HFF-Myc (cell line): ENCODE results near the gene TUBGCP2.

Source experiments
- DNase-seq: peaks from one replicate; pipeline ENCODE4 v3.0.0-alpha.2; 2011; ENCODE audit warnings: low read depth; ENCODE audit errors: extremely low read depth
- H3K4me3 ChIP-seq: replicated peaks from 2 replicates; pipeline ENCODE4 v1.5.1; 2011; ENCODE audit warnings: low read depth, mild to moderate bottlenecking, control low read depth, low read length
- TF ChIP-seq, protein P1 (sequence below): IDR thresholded peaks from 2 replicates; pipeline ENCODE4 v1.5.1; 2012; ENCODE audit warnings: mild to moderate bottlenecking, low read depth, low read length, control low read depth; ENCODE audit errors: missing control alignments

Gene TUBGCP2

DNA sequence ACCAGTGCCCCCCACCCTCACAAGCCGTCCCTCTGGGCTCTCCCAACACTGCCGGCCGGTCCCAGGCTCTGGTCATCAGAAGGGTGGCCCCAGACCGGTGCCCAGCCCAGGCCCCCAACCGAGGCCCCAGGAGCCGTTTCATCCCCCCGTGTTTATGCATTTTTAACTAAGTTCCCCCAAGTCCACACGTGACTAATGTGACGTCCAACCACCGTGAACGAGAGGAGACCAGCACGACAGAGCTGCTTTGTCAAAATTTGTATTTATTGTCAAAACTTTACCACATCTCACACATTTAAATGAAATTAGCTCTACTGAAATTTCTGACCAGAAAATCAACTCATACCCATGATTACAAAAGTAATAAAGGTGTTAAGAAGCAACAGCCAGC, 62.4 kb downstream of the TUBGCP2 start:
- DNase-seq = no peak
- no peak overlapping the region for H3K4me3 ChIP-seq
- TF ChIP-seq, protein P1, sequence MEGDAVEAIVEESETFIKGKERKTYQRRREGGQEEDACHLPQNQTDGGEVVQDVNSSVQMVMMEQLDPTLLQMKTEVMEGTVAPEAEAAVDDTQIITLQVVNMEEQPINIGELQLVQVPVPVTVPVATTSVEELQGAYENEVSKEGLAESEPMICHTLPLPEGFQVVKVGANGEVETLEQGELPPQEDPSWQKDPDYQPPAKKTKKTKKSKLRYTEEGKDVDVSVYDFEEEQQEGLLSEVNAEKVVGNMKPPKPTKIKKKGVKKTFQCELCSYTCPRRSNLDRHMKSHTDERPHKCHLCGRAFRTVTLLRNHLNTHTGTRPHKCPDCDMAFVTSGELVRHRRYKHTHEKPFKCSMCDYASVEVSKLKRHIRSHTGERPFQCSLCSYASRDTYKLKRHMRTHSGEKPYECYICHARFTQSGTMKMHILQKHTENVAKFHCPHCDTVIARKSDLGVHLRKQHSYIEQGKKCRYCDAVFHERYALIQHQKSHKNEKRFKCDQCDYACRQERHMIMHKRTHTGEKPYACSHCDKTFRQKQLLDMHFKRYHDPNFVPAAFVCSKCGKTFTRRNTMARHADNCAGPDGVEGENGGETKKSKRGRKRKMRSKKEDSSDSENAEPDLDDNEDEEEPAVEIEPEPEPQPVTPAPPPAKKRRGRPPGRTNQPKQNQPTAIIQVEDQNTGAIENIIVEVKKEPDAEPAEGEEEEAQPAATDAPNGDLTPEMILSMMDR = no peak

DNA sequence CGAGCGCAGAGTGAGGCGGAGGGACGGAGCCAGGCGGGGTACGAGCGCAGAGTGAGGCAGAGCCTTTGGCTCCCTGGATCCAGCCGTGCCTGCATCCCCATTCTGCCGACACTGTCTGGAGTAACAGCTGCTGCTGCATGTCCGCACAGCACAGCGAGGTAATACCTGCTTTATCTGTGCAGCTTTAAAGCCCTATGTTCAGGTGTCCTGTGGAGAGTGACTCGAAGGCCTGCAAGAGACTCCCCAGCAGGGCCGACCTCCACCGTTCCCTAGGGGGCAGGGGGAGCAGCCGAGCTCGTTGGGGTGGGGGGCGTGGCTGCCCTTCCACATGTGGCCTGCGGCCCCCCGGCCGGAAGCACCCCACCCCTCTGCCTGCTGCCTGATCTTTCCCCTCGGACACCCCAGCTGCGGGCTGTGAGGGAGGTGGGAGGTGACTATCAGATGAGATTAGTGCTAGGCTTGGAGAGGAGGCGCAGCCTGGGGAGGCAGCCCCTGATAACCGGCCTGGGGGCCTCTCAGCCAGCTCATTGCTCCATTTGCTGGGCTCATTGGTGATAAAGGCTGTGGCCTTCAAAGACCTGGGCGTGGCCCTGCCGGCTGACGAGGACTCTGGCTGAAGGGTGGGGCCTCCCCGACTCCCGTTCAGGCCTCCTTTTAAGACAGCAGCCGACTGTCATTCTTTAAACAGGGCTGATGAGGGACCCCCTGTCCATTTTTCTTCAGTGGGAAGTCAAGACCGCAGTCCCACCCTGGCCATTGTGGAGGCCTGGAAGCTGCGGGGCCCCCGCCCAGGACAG, 63.0 kb downstream of the TUBGCP2 start:
- no peak overlapping the region for H3K4me3 ChIP-seq
- TF ChIP-seq, protein P1 = no peak
- DNase-seq = no peak

DNA sequence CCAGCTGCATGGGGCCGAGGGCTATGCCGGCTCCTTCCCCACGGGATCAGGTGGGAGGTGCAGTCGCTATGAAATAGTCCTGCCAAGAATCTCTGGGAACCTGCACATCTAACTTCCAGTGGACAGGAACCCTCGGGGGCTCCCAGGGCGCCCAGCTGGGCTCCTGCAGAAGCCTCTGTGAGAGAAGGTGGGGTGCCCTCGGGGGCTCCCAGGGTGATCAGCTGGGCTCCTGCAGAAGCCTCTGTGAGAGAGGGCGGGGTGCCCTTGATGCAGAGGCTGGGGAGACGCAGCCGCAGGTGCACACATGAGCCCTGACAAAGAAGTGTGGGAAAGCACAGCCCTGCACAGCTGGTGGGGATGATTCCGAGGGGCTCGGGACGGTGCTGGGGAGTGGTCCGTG, 65.1 kb downstream of the TUBGCP2 start:
- no peak for DNase-seq
- no peak overlapping the region for H3K4me3 ChIP-seq
- TF ChIP-seq, protein P1 = no peak

DNA sequence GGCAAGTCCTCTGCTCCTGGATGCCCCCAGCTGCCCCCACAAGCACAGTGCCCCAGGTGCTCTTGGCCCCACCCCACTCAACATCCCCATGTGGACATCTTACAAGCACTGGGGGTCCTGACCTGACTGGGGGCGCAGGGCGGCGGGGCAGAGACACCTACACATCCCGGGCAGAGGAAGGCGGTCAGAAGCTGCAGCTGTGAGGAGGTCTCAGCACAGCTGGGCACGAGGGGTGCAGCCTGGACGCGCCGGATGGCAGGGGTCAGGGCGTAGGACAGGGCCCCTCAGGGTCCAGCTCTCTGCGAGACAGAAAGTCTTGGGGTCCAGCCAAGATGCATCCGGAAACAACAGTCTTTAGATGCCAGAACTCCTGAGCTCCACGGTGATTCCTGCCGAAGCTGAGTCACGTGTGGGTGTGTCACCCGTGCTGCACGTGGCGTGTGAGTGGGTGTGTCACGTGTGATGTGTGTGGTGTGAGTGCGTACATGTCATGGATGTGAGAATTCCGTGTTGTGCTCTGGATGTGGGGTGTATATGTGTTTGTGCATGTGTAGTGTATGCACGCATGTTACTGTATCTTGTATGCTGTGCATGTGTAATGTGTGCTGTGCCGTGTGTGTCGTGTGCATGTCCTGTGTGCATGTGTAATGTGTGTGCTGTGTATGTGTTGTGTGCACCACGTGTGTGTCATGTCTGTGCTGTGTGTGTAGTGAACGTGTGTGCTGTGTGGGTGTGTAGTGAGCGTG, 65.9 kb downstream of the TUBGCP2 start:
- H3K4me3 ChIP-seq = no peak overlapping the region
- TF ChIP-seq, protein P1 = no peak
- no peak for DNase-seq

DNA sequence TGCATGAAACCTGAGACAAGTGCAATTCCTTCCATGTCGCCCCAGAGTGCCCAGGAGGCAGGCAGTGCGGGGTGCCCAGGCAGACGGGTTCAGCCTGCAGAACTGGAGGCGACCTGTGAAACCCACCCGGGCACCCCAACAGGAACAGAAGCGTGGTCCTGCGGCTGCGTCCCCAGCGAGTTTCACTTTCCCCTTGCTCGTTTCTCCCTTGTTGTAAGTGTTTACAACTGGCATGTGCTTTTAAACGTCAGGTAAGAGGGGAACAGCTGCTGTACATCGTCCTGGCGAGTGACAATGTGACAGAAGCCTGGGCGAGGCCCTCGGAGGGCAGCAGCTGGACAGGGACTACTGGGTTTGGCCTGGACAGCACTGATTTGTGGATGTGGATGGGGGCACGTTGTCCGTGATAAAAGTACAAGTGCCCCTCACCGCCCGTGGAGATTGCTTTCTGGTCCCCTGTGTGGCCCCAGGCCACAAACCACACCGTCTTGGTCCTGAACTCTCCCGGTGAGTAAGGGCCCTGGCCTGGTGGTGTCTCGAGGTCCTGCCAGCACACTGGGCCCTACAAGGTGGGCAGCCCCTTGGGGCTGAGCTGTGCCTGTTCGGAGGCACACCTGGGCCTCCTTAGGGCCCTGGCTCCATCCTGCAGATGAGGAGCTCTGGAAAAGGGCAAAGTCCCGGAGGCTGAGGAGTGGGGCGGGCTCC, 67.0 kb downstream of the TUBGCP2 start:
- H3K4me3 ChIP-seq = no peak overlapping the region
- TF ChIP-seq, protein P1 = no peak
- no peak for DNase-seq

DNA sequence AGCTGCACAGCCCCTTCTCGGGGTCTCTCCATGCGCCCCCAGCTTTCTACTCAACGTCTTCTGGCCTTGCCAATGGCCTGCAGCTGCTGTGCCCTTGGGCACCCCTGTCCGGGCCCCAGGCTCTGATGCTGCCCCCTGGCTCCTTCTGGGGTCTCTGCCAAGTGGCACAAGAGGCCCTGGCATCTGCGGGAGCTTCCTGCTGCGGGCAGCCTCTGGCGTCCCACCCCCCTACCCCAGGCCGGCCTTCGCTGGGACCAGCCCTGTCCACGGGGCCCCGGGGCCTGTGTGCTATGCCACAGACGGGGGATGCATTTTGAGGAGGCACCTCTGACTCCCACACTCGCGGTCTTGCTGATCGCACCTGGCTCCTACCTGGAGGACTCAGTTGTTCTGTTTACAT, 68.7 kb downstream of the TUBGCP2 start:
- TF ChIP-seq, protein P1 = no peak
- DNase-seq = no peak
- no peak overlapping the region for H3K4me3 ChIP-seq
